ENCODE data around the gene NHEJ1. TPM values are rescaled to one million over a fixed set of nuclear protein-coding genes. Genes with fewer than 3 reads are reported as not detected.
A peak's percentile ranks its signal among the peaks of the same experiment; 100 is the strongest.

The NHEJ1 gene
- total and polyA plus RNA-seq, 9 of the 15 experiments (the other 6 are each of a cell fraction or from before 2014, with no cell fraction given) = 9.0 to 23.7 (median 13.9) TPM

DNA sequence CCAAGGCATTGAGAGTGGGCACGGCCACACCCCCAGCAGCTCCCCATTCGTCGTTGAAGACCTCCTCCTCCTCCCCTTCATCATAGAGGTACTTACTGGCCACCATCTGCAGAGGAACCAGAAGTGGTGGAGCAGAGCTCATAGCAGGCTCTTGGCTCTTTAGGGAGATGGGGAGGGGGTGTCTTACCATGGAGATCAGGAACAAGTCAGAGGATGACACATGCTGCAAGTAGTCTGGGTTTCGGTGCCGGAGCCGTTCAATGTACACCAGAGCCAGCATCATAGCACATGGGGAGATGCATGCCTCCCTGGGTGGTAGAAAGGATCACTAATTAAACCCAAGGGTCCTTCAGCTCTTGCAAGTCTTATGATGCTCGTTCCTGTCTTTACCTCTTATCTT lies 14.2 kb upstream of the NHEJ1 start:
- FAIRE-seq (no peak), ATAC-seq (no peak), DNase-seq (ENCODE audit: extremely low read depth in 1 of 4, low spot score in 3 of 4) (no peak)
- Histone ChIP-seq H3K4me1 (replicated peaks in 1 of 2; ENCODE audit: control insufficient read depth in 2 of 2, insufficient read depth in 2 of 2, low read length in 2 of 2) (peaks cover 13 to 20% of the 10 kb centered on the region in 2 experiments; a peak in 4 of 5 replicates), H3K9me3 (replicated peaks; ENCODE audit: control insufficient read depth, insufficient read depth, low read depth, low read length) (no peaks in the 10 kb centered on the region), H4K20me1 (replicated peaks; ENCODE audit: control insufficient read depth, insufficient read depth, low read length) (no peaks in the 10 kb centered on the region), H3K36me3 (ENCODE audit: control insufficient read depth, insufficient read depth, low read length) (peaks cover 36% of the 10 kb centered on the region; the same call in 2 of the 3 replicates), H2AFZ (ENCODE audit: low read depth, low read length) (no peak overlapping the region), H3K79me2 (ENCODE audit: control insufficient read depth, insufficient read depth, low read length) (peaks cover 36% of the 10 kb centered on the region), H3K4me2 (ENCODE audit: insufficient read depth, low read length) (no peak overlapping the region), H3K27ac (ENCODE audit: extremely low read depth, low read depth, low read length) (no peak overlapping the region), H3K27me3 (ENCODE audit: control insufficient read depth in 2 of 2, insufficient read depth in 2 of 2, low read length in 2 of 2) (no peaks in the 10 kb centered on the region), H3K4me3 (no peak overlapping the region), H3K9me1 (ENCODE audit: control insufficient read depth, insufficient read depth, low read length) (no peaks in the 10 kb centered on the region), H3K9ac (ENCODE audit: insufficient read depth in 1 of 2, low read depth in 2 of 2, low read length in 2 of 2) (peak overlapping the region in 1 of 2 experiments; percentile 36; a peak in 1 of 4 replicates)
- ChIA-PET CTCF (ENCODE audit: low intra/inter-chr PET ratio) (no interaction called here), POLR2A (interaction anchor here (1.7 kb wide), 1 partner anchor 10 kb away, joined by 4 read pairs; no protein-coding TSS in a partner anchor)
- 88% methylated on average over 5 of the region's 7 CpGs for WGBS (ENCODE audit: insufficient coverage, low coverage, missing lambda C conversion rate)
- in situ Hi-C loops (cut with MboI) = loop anchor here (5.0 kb wide), 2 partner anchors 32 to 118 kb away; partner anchors contain the start of gene ZFAND2B
- intact Hi-C loops (cut with micrococcal nuclease) = no loop called here
- TF ChIP-seq BRCA1 (IDR thresholded peaks at IDR 0.05) = no peak
- TF ChIP-seq BRCA1 (CRISPR knock-in tag; IDR thresholded peaks at IDR 0.05) = no peak
- TF ChIP-seq TARDBP (IDR thresholded peaks at IDR 0.05) = no peak
- BruUV-seq (replicated peaks) = no TSS peak

DNA sequence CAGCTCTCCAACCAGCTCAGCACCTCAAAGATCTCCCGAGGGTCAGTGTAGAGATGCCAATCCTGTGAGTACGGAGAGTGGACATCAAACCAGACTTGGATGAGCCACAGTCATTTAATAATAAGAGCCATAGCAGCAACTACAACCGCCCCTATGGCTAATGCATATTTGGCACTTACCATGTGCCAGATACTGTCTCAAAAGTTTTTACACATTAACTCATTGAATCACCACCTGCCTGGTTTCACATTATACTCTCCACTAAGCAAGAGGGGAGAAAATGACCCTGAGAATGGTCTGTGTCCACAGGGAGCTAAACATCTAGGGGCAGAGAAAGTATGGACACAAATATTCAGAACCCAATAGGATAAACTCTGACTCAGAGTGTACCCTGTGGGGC lies 13.5 kb upstream of the NHEJ1 start:
- Histone ChIP-seq H3K9me1 (ENCODE audit: control insufficient read depth, insufficient read depth, low read length) (no peaks in the 10 kb centered on the region), H3K4me2 (ENCODE audit: insufficient read depth, low read length) (no peak overlapping the region), H3K27ac (ENCODE audit: extremely low read depth, low read depth, low read length) (no peak overlapping the region), H3K9me3 (replicated peaks; ENCODE audit: control insufficient read depth, insufficient read depth, low read depth, low read length) (no peaks in the 10 kb centered on the region), H3K4me1 (replicated peaks in 1 of 2; ENCODE audit: control insufficient read depth in 2 of 2, insufficient read depth in 2 of 2, low read length in 2 of 2) (peaks cover 13 to 16% of the 10 kb centered on the region in 2 experiments; a peak in 4 of 5 replicates), H3K9ac (ENCODE audit: insufficient read depth in 1 of 2, low read depth in 2 of 2, low read length in 2 of 2) (no peak overlapping the region), H3K79me2 (ENCODE audit: control insufficient read depth, insufficient read depth, low read length) (peaks cover 30% of the 10 kb centered on the region), H3K27me3 (ENCODE audit: control insufficient read depth in 2 of 2, insufficient read depth in 2 of 2, low read length in 2 of 2) (no peaks in the 10 kb centered on the region), H3K36me3 (ENCODE audit: control insufficient read depth, insufficient read depth, low read length) (peaks cover 29% of the 10 kb centered on the region; the same call in 2 of the 3 replicates), H2AFZ (ENCODE audit: low read depth, low read length) (no peak overlapping the region), H3K4me3 (no peak overlapping the region), H4K20me1 (replicated peaks; ENCODE audit: control insufficient read depth, insufficient read depth, low read length) (no peaks in the 10 kb centered on the region)
- in situ Hi-C loops (cut with MboI) (loop anchor here (5.0 kb wide), 2 partner anchors 33 to 118 kb away; partner anchors contain the start of gene ZFAND2B), intact Hi-C loops (cut with micrococcal nuclease) (no loop called here)
- no peak for FAIRE-seq
- 76% methylated on average over 3 of the region's 3 CpGs for WGBS (ENCODE audit: insufficient coverage, low coverage, missing lambda C conversion rate)
- ChIA-PET POLR2A (no interaction called here), CTCF (ENCODE audit: low intra/inter-chr PET ratio) (no interaction called here)
- BruUV-seq (replicated peaks) = no TSS peak
- no peak for ATAC-seq
- DNase-seq (ENCODE audit: extremely low read depth in 1 of 4, low spot score in 3 of 4) = no peak
- TF ChIP-seq, protein P1, sequence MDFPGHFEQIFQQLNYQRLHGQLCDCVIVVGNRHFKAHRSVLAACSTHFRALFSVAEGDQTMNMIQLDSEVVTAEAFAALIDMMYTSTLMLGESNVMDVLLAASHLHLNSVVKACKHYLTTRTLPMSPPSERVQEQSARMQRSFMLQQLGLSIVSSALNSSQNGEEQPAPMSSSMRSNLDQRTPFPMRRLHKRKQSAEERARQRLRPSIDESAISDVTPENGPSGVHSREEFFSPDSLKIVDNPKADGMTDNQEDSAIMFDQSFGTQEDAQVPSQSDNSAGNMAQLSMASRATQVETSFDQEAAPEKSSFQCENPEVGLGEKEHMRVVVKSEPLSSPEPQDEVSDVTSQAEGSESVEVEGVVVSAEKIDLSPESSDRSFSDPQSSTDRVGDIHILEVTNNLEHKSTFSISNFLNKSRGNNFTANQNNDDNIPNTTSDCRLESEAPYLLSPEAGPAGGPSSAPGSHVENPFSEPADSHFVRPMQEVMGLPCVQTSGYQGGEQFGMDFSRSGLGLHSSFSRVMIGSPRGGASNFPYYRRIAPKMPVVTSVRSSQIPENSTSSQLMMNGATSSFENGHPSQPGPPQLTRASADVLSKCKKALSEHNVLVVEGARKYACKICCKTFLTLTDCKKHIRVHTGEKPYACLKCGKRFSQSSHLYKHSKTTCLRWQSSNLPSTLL (IDR thresholded peaks at IDR 0.05) = no peak
- TF ChIP-seq MYBL2 (IDR thresholded peaks at IDR 0.05; ENCODE audit: low read depth) = no peak
- no peak for TF ChIP-seq MYBL2 (CRISPR knock-in tag; IDR thresholded peaks at IDR 0.05; ENCODE audit: borderline replicate concordance)
- TF ChIP-seq RAD51 (IDR thresholded peaks at IDR 0.05; ENCODE audit: borderline replicate concordance, low read depth) = no peak
- TF ChIP-seq TCF3 (CRISPR knock-in tag; IDR thresholded peaks at IDR 0.05) = no peak
- TF ChIP-seq ZFP1 (CRISPR knock-in tag; IDR thresholded peaks at IDR 0.05) = no peak
- TF ChIP-seq, protein P2, sequence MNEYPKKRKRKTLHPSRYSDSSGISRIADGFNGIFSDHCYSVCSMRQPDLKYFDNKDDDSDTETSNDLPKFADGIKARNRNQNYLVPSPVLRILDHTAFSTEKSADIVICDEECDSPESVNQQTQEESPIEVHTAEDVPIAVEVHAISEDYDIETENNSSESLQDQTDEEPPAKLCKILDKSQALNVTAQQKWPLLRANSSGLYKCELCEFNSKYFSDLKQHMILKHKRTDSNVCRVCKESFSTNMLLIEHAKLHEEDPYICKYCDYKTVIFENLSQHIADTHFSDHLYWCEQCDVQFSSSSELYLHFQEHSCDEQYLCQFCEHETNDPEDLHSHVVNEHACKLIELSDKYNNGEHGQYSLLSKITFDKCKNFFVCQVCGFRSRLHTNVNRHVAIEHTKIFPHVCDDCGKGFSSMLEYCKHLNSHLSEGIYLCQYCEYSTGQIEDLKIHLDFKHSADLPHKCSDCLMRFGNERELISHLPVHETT (CRISPR knock-in tag; conservative IDR thresholded peaks at IDR 0.05 in 1 of 2, IDR thresholded peaks at IDR 0.05 in 1 of 2) = no peak
- TF ChIP-seq SRSF3 (IDR thresholded peaks at IDR 0.05; ENCODE audit: insufficient read depth, low read length) = no peak
- no peak for TF ChIP-seq TAF15 (IDR thresholded peaks at IDR 0.05; ENCODE audit: low read depth, low read length)
- no peak for TF ChIP-seq KDM4B (IDR thresholded peaks at IDR 0.05; ENCODE audit: borderline replicate concordance in 2 of 2, low read depth in 1 of 2)
- no peak for TF ChIP-seq RBM39 (optimal IDR thresholded peaks at IDR 0.05; ENCODE audit: low read depth, low read length)

Measured in K562 (cell line).